Stomach (tissue), 9 donors: ENCODE data around the gene SGF29. TPM values are rescaled to one million over a fixed set of nuclear protein-coding genes. Genes with fewer than 3 reads are reported as not detected.
"Not testable (repeated sequence)": the region's sequence is repeated elsewhere in the genome, so short reads cannot be mapped to it uniquely, and the experiment has no call there.

Experiments
- DNase-seq, 2 donors: peaks; one replicate each; pipeline versions ENCODE4 v3.0.0 to v3.0.0-alpha.2; 2013 to 2019
- H3K27ac ChIP-seq, 5 donors: fragments of 200-600 bp in 4 of 5; sonication (generic) in 4 of 5; one replicate each; pipeline ENCODE4 v1.5.1; 2013 to 2019; ENCODE audit warnings: mild to moderate bottlenecking in 1 of 5, moderate library complexity in 1 of 5
- H3K27me3 ChIP-seq, 3 donors: fragments of 200-600 bp; sonication (generic); one replicate each; pipeline ENCODE4 v1.5.1; 2017 to 2019; ENCODE audit warnings: mixed run types in 1 of 3
- H3K36me3 ChIP-seq, 4 donors: fragments of 200-600 bp; sonication (generic); 1 replicate in 3 of 4; 2 replicates in 1 of 4; pipeline ENCODE4 v1.5.1; 2016 to 2019
- H3K4me1 ChIP-seq, 4 donors: fragments of 200-600 bp; sonication (generic); one replicate each; pipeline ENCODE4 v1.5.1; 2016 to 2019
- H3K4me3 ChIP-seq, 4 donors: fragments of 200-600 bp; sonication (generic) in 3 of 4; one replicate each; pipeline ENCODE4 v1.5.1; 2016 to 2019; ENCODE audit warnings: mild to moderate bottlenecking in 1 of 4
- H3K9me3 ChIP-seq, 4 donors: fragments of 200-600 bp; sonication (generic); one replicate each; pipeline ENCODE4 v1.5.1; 2016 to 2019
- EP300 ChIP-seq: sonication (generic); formaldehyde crosslinking; IDR thresholded peaks from one replicate; pipeline ENCODE4 v1.6.1; 2017; ENCODE audit warnings: antibody characterized with exemption
- POLR2A ChIP-seq, 4 donors: fragments of 450-650 bp; IDR thresholded peaks; one replicate each; pipeline ENCODE4 v1.6.1; 2016; ENCODE audit warnings: antibody characterized with exemption in 4 of 4, control low read depth in 2 of 4, mild to moderate bottlenecking in 1 of 4, moderate library complexity in 1 of 4
- POLR2AphosphoS5 ChIP-seq, 3 donors: sonication (generic); formaldehyde crosslinking; IDR thresholded peaks; one replicate each; pipeline ENCODE4 v1.6.1; 2016; ENCODE audit warnings: antibody characterized with exemption in 3 of 3
- WGBS, 5 donors: extraction: QIAGEN DNeasy Blood & Tissue Kit in 3 of 5; methylation state at CpG; one replicate each; pipeline versions ENCODE4 v1.1.5 to v1.1.7; 2013 to 2018; 5-methylcytosine and 5-hydroxymethylcytosine counted together
- intact Hi-C: fragments of 100-400 bp; cut with DNase I; formaldehyde crosslinking; loops from one replicate; pipeline ENCODE4 v1.15.1; 2023; ENCODE audit warnings: low total_unique reads
- polyA plus RNA-seq, 3 donors: library from polyadenylated mRNA; stranded (reverse); fragments of 200-250 nt; gene quantifications; one replicate each; pipeline ENCODE4 v1.2.3, GENCODE V29; 2013
- total RNA-seq, 5 donors: library from RNA; depleted of rRNA; stranded (reverse); fragments of >200 nt; gene quantifications; one replicate each; pipeline versions ENCODE4 v1.1.0 to v1.2.3, GENCODE V29; 2014 to 2016
- TF ChIP-seq, protein P1 (sequence below), 7 experiments: fragments of 450-650 bp in 4 of 7; fragments of 200-600 bp in 3 of 7; sonication (generic) in 3 of 7; IDR thresholded peaks; one replicate each; pipeline ENCODE4 v1.5.1; 2016 to 2019; ENCODE audit warnings: antibody characterized with exemption in 7 of 7, control low read depth in 2 of 7, mild to moderate bottlenecking in 1 of 7
- donor health status: healthy with polysubstance abuse.
- donor health status: Bipolar disorder and iron deficiency.
- donor health status: healthy.

Gene SGF29
- total and polyA plus RNA-seq, 8 donors = 4.3 to 115 (median 33.0) TPM

DNA sequence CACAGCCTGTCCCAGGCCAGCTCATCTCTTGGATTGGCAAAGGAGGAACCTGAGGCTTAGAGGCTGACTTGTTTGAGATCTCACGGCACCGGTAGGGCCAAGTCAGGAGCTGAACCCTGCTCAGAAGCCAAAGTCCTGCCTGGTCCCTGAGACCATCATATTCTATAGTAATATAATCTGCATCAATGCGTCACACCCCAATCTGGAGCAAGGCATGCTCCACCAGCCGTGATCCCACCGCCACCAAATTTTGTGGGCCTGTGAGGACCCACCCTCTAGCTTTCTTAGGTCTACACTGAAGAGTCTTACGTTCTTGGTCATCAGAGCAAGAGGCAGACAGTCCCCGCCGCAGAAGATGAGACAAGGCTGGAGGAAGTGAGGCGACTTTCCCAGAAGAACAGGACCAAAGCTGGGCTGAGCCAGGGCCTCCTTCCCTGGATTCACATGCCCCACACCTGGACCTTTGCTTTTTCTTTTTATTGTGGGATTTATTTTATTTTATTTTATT, 53.5 kb downstream of the SGF29 start:
- 95 to 98% (median 97%) methylated on average over 7 to 9 of the region's 9 CpGs for WGBS, 5 donors
- H3K27ac ChIP-seq = no peak overlapping the region
- TF ChIP-seq POLR2AphosphoS5 (IDR thresholded peaks at IDR 0.05) (no peak), EP300 (no peak), POLR2A (IDR thresholded peaks at IDR 0.05) (no peak)
- TF ChIP-seq, protein P1, sequence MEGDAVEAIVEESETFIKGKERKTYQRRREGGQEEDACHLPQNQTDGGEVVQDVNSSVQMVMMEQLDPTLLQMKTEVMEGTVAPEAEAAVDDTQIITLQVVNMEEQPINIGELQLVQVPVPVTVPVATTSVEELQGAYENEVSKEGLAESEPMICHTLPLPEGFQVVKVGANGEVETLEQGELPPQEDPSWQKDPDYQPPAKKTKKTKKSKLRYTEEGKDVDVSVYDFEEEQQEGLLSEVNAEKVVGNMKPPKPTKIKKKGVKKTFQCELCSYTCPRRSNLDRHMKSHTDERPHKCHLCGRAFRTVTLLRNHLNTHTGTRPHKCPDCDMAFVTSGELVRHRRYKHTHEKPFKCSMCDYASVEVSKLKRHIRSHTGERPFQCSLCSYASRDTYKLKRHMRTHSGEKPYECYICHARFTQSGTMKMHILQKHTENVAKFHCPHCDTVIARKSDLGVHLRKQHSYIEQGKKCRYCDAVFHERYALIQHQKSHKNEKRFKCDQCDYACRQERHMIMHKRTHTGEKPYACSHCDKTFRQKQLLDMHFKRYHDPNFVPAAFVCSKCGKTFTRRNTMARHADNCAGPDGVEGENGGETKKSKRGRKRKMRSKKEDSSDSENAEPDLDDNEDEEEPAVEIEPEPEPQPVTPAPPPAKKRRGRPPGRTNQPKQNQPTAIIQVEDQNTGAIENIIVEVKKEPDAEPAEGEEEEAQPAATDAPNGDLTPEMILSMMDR (IDR thresholded peaks at IDR 0.05) = no peak
- H3K4me1 ChIP-seq = peaks cover 12 to 37% (median 21%) of the 10 kb centered on the region in 4 donors
- intact Hi-C loops = no loop called here
- peaks cover 0 to 37% (median 20%) of the 10 kb centered on the region in 4 donors for H3K36me3 ChIP-seq
- H3K4me3 ChIP-seq = no peak overlapping the region
- DNase-seq = no peak
- H3K27me3 ChIP-seq = no peaks in the 10 kb centered on the region
- H3K9me3 ChIP-seq = no peaks in the 10 kb centered on the region

DNA sequence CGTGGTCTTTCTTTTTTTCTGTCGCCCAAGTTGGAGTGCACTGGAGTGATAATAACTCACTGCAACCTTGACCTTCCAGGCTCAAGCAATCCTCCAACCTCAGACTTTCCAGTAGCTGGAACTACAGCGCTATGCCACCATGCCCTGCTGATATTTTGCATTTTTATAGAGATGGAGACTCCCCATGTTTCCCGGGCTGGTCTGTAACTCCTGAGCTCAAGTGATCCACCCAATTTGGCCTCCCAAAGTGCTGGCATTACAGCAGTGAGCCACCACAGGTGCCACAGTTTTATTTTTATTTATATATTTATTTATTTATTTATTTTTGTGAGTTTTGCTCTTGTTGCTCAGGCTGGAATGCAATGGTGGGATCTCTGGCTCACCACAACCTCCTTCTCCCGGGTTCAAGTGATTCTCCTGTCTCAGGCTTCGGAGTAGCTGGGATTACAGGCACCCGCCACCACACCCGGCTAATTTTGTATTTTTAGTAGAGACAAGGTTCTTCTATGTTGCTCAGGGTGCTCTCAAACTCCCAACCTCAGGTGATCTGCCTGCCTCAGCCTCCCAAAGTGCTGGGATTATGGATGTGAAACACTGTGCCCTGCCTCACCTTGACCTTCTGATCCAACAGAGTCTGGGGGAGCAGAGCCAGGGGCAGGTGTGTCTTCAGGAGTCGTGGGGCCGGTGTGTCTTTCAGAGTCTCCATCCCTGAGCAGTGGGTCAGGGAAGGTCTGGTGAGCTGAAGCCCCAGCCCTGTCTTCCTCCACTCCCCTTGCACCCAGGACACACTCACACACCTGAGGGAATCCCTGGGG, 54.2 kb downstream of the SGF29 start:
- WGBS, 5 donors = 90 to 96% (median 94%) methylated on average over 10 of the region's 10 CpGs
- DNase-seq, H3K27ac ChIP-seq, H3K27me3 ChIP-seq, H3K4me3 ChIP-seq, intact Hi-C loops, H3K9me3 ChIP-seq: not testable (repeated sequence)
- Histone ChIP-seq H3K36me3 (peaks cover 0 to 37% (median 20%) of the 10 kb centered on the region in 4 donors), H3K4me1 (peaks cover 12 to 37% (median 21%) of the 10 kb centered on the region in 4 donors)

DNA sequence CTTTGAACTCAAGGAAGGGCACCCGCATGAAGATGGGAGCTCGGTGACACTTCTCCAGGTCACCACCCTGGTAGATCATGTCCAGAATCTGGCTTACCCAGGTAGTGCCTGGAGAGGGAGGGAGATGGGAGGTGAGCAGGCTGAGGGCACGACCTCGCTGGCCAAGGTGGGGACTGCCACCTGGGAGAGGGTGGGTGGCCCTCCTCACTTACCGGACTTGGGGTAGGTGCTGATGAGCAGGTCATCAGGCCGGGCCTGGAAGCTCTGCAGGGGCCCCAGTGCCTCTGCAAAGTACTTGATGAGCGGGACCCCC, 54.7 kb downstream of the SGF29 start:
- not testable (repeated sequence) for DNase-seq

DNA sequence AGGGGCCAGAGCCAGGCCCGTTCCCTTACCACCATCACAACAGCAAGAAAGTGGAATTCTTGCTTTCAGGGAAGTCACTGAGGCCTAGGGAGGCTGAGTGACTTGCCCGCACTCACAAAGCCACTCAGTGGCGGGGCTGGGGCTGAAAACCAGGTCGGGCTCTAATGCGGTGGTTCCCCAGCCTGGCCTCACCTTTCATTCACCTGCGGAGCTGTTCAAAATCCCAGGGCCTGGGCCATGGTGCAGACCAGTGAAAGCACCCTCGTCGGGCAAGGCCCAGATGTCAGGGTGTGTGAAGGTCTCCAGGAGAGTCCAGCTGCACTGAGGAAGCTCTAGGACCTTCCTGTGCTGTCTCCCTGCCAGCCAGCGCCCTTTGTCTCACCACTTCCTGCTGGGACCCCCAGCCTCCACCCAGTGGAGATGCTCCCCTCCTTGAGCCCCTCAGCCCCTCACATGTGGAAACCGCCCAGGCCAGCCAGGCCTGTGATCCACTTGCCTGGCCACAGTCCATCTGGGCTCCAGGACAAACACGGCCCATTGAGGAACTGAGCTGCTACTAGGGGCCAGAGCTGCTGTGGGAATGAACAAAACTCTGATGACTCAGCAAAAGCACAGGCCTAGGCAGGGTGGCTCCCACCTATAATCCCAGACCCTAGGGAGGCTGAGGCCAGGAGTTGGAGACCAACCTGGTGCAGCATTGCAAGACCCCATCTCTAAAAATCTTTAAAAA, 55.3 kb downstream of the SGF29 start:
- Histone ChIP-seq H3K4me1 (peaks cover 12 to 37% (median 21%) of the 10 kb centered on the region in 4 donors), H3K36me3 (peaks cover 0 to 37% (median 18%) of the 10 kb centered on the region in 4 donors), H3K4me3 (peak overlapping the region; percentile 25 to 39 (median 32)), H3K27ac (peak overlapping the region; percentile 32 to 80 (median 65))
- intact Hi-C loops, H3K9me3 ChIP-seq, H3K27me3 ChIP-seq, DNase-seq: not testable (repeated sequence)
- 66 to 73% (median 68%) methylated on average over 8 to 10 of the region's 11 CpGs for WGBS, 5 donors

More for the DNA sequence above, 54.7 kb downstream of the SGF29 start:
- H3K4me3 ChIP-seq, H3K27ac ChIP-seq, intact Hi-C loops, H3K27me3 ChIP-seq, H3K9me3 ChIP-seq: not testable (repeated sequence)
- 86 to 100% (median 98%) methylated on average over 1 to 6 of the region's 7 CpGs for WGBS, 5 donors
- peaks cover 0 to 37% (median 20%) of the 10 kb centered on the region in 4 donors for H3K36me3 ChIP-seq
- H3K4me1 ChIP-seq = peaks cover 12 to 37% (median 21%) of the 10 kb centered on the region in 4 donors

DNA sequence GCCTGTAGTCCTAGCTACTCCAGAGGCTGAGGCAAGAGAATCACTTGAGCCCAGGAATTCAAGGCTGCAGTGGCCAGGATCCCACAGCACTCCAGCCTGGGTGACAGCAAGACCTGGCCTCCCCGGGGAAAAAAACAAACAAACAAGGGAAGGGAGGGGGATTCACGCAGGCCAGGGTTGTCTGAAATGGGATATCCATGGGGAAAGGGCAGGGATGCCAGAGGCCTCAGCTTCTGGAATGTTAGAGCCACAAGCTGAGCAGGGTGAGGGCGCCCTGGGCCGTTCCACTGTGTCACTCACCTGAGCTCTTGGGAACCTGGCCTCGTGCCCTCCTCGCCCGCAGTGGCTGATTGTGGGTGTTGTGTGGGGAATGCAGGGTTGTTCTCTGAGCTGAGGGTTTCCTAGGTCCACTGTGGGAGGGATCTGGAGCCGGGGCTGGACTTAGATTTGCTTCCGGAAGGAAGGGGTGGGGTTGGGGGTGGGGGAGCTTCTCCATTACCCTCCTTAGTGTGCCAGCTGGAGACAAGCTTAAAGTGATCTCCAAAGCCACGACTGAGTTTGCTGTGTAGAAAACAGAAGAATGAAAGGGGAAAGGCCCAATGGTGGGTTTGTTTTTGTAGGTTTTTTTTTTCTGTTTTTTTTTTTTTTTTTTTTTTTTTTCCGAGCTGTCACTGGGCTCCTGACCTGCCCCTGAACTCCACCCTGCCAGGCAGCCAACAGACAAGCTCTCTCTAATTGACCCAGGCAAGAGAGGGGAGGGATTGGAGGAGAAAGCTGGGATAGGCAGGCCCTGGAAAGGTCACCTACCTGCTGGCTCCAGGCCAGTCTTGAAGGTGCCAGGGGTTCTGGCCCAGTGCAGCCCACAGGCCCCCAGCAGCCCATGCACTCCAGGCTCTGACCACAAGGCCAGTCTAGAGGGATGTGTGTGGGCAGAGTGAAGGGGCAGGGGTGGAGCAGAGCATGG, 56.2 kb downstream of the SGF29 start, which contains the start of gene SULT1A1:
TSS of gene SULT1A1 (minus strand) at position 414 of the 964 bp plus-strand sequence. CDS start 1,189 bp downstream, outside the sequence.
- Histone ChIP-seq H3K36me3 (peaks cover 0 to 28% (median 14%) of the 10 kb centered on the region in 4 donors), H3K4me1 (peaks cover 12 to 37% (median 21%) of the 10 kb centered on the region in 4 donors), H3K27me3 (peaks cover 0 to 6% (median 0%) of the 10 kb centered on the region in 3 donors), H3K27ac (peak within 1 kb of the TSS; percentile 32 to 80 (median 65)), H3K4me3 (peak within 1 kb of the TSS; percentile 25 to 39 (median 32)), H3K9me3 (no peaks in the 10 kb centered on the region)
- WGBS, 5 donors = 8 to 25% (median 19%) methylated on average over 11 of the region's 11 CpGs
- TF ChIP-seq EP300 (no peak), POLR2AphosphoS5 (IDR thresholded peaks at IDR 0.05) (peak in 1 of 3 donors; percentile 21)
- intact Hi-C loops = no loop called here
- DNase-seq = peak; percentile 78 to 92
